Duodenal mucosa (tissue), 2 donors: ENCODE results near the gene DAAM1.

Experiments used
- H3K27ac ChIP-seq: one replicate; pipeline ENCODE4 v1.7.0; 2013; ENCODE audit warnings: low read depth, low read length
- H3K27me3 ChIP-seq, 2 donors: one replicate each; pipeline ENCODE4 v1.7.0; 2013; ENCODE audit warnings: low read length in 2 of 2, control low read depth in 1 of 2; ENCODE audit not compliant: insufficient read depth in 2 of 2, control insufficient read depth in 1 of 2
- H3K36me3 ChIP-seq, 2 donors: one replicate each; pipeline ENCODE4 v1.7.0; 2013; ENCODE audit warnings: low read length in 2 of 2, control low read depth in 1 of 2; ENCODE audit not compliant: insufficient read depth in 2 of 2, control insufficient read depth in 1 of 2
- H3K4me1 ChIP-seq, 2 donors: one replicate each; pipeline ENCODE4 v1.7.0; 2013; ENCODE audit warnings: low read length in 2 of 2, control low read depth in 1 of 2; ENCODE audit not compliant: insufficient read depth in 2 of 2, control insufficient read depth in 1 of 2
- H3K4me3 ChIP-seq, 2 donors: one replicate each; pipeline ENCODE4 v1.7.0; 2013; ENCODE audit warnings: low read length in 2 of 2, low read depth in 1 of 2
- H3K9ac ChIP-seq, 2 donors: one replicate each; pipeline ENCODE4 v1.7.0; 2013; ENCODE audit warnings: low read length in 2 of 2, low read depth in 1 of 2
- H3K9me3 ChIP-seq, 2 donors: one replicate each; pipeline ENCODE4 v1.7.0; 2013; ENCODE audit warnings: low read length in 2 of 2, control low read depth in 1 of 2; ENCODE audit not compliant: control insufficient read depth in 1 of 2

Gene DAAM1

DNA sequence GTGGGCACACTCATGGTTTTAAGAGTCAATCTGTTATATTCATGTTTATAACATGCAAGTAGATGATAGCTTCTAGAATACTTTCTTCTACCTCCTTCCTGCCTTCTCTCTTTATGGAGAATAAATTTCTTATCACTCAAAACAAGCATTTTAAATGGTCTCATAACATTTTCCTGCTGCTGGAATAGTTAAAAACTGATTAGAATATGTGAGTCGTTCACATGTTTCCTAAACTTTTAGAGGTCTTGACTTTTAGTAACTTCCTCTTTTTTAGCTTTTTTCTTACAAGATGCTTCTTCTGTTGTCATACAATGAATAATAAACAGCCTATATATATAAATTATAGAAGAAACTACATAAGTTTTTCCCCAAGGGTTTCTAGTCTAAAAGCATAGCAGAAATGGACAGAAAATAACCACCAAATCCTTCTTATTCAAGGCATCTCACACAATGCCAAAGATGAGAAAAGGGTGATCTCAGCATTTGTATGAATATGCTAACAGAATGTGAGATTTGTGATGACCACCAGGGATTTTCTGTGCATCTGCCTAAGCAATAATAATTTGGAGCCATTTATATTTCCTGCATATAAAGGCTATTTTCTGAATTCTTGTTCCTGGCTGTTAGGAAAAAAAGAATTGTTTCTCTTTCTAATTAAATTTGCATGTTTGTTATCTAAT, 127.8 kb downstream of the DAAM1 start:
- Histone ChIP-seq H3K9me3 (no peaks in the 10 kb centered on the region), H3K9ac (no peak overlapping the region), H3K4me3 (no peak overlapping the region), H3K27ac (no peak overlapping the region), H3K4me1 (peaks cover 0 to 6% of the 10 kb centered on the region in 2 donors), H3K27me3 (no peaks in the 10 kb centered on the region), H3K36me3 (no peaks in the 10 kb centered on the region)

DNA sequence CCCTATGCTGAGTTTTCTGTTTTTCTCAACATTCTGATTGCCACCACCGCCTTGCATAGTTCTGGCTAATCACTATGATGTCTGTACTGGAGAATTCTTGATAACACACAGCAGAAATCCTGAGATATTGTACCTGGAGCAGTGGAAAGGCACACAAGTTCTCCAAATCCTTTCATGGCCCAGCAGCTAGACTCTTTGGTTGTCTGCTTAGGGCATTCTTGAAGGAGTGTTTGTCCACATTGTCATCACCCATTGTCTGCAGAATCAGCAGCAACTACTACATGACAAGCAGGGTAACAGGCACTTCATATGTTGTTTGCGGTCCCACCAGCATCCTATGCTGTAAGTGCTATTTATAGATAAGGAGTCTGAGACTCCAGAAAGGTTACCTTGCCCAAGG, 128.9 kb downstream of the DAAM1 start:
- H3K9ac ChIP-seq = no peak overlapping the region
- H3K27me3 ChIP-seq = no peaks in the 10 kb centered on the region
- H3K9me3 ChIP-seq = no peaks in the 10 kb centered on the region
- H3K36me3 ChIP-seq = no peaks in the 10 kb centered on the region
- H3K4me3 ChIP-seq = no peak overlapping the region
- H3K27ac ChIP-seq = no peak overlapping the region
- peaks cover 0 to 6% of the 10 kb centered on the region in 2 donors for H3K4me1 ChIP-seq

DNA sequence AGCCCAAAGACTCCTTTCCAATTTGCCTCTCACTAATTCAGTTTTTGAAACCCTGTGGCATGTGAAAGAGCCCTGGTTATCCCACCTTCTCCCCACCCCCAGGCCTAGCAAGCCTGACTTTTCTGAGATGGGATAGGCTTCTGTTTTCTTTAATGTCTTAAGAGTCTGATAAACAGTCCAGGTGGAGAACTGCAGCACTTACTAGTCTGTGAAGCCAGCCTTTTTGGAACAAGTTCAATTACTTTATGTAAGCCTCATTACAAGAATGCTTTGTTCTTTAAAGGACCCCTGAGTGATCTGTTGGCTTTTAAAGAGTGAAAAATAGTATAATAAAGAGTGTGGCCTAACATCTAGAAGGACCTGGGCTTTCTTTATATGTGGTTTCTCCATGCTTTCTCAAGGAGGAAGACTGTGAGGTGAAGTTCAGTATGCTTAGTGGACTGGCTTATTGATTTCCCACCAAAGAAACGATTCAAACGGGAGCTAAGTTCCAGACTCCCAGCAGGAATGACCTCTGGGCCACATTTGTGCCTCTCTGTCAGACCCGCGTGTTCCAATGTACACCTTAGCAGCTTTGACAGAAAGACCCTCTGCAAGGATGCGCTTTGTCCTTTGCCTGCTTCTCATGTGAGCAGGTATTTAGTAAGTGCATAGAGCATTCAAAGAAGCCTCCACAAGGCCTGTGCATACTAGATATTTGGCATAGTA, 129.5 kb downstream of the DAAM1 start:
- Histone ChIP-seq H3K27me3 (no peaks in the 10 kb centered on the region), H3K27ac (no peak overlapping the region), H3K4me1 (peaks cover 0 to 6% of the 10 kb centered on the region in 2 donors), H3K9me3 (no peaks in the 10 kb centered on the region), H3K9ac (no peak overlapping the region), H3K4me3 (no peak overlapping the region), H3K36me3 (peaks cover 0 to 2% of the 10 kb centered on the region in 2 donors)

DNA sequence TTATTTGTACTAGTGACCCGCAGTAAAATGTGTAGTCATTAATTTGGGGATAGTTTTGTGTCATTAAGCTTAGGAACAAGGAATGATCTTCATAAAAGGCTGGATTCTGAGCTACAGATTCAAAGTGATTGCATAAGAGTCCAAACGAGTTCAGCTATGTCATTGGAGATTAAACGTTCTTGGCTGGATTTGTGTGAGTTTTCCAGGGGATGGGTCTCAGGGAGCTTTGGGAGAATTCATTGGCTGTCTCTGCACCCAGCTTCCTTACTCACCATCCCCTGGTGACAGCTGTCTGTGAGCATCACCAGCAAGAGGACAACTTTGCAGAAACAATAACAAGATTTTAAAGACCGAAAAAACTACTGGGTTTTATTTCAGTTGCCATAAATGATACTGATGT, 130.4 kb downstream of the DAAM1 start:
- Histone ChIP-seq H3K4me1 (peaks cover 0 to 6% of the 10 kb centered on the region in 2 donors), H3K9ac (no peak overlapping the region), H3K36me3 (peaks cover 0 to 5% of the 10 kb centered on the region in 2 donors), H3K9me3 (no peaks in the 10 kb centered on the region), H3K27ac (no peak overlapping the region), H3K4me3 (no peak overlapping the region), H3K27me3 (no peaks in the 10 kb centered on the region)

DNA sequence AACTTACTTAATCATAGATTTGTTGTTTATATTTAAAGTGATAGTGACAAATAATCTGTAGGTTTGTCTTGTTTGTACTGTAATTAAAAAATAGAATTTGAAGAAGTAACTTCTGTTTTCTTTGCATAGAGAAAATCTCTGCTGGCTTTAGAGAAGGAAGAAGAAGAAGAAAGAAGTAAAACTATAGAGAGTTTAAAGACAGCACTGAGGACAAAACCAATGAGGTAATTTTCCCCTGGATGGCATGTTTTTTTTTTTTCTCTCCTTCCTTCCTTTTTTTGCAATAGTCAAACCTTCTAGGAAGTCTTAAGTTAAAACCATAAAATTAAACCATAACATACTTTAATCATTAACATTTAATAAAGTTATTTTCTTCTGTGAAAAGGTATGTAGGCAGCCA, 131.9 kb downstream of the DAAM1 start:
- Histone ChIP-seq H3K27ac (no peak overlapping the region), H3K4me1 (peaks cover 0 to under 1% of the 10 kb centered on the region in 2 donors), H3K9ac (no peak overlapping the region), H3K4me3 (no peak overlapping the region), H3K27me3 (no peaks in the 10 kb centered on the region), H3K9me3 (no peaks in the 10 kb centered on the region), H3K36me3 (peaks cover 0 to 5% of the 10 kb centered on the region in 2 donors)

DNA sequence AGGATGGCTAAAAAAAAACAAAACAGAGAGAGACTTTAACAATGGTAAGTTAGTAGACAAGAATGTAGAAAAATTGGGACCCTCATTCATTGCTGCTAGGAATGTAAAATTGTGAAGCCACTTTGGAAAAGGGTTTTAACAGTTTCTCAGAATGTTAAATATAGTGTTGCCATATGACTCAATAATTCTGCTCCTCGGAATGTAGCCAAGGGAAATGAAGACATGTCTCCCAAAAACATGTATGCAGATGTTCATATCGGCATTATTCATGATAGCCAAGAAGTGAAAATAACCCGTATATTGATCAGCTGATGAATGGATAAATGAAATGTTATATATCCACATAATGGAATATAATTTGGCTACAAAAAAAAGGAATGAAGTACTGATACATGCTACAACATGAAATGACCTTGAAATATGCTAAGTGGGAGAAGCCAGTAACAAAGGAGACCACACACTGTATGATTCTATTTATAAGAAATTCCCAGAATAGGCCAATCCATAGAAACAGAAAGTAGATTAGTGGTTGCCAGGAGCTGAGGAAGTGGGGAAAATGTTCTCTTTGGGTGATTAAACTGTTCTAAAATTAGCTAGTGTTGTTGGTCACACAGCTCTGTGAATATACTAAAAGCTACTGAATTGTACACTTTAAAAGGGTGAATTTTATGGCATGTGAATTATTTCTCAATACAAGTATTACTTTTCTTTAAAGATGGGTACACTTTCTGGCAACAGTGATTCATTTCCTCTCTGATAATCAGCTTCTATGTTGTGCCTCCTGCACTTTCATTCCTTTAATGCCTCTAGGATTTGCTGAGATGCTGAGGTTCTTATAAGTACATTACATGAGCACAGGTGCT, 132.5 kb downstream of the DAAM1 start:
- Histone ChIP-seq H3K9ac (no peak overlapping the region), H3K4me3 (no peak overlapping the region), H3K27me3 (no peaks in the 10 kb centered on the region), H3K4me1 (no peaks in the 10 kb centered on the region), H3K36me3 (peaks cover 4 to 5% of the 10 kb centered on the region in 2 donors), H3K9me3 (no peaks in the 10 kb centered on the region), H3K27ac (peak overlapping the region; percentile 39)

DNA sequence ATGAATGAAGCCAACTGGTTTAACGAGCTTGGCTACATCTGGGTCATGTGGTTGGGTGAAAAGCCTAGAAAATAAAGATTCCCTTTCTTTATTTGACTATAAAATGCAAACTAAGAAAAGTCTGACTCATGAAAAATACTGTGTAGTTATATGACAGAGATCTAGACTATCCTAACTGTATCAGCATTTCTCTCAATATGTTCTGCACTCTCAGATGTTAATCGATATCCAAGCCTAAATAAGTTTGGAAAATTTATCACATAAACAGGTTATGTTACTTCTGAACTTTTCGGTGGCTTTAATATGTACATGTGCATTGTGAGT, 133.1 kb downstream of the DAAM1 start:
- Histone ChIP-seq H3K27ac (peak overlapping the region; percentile 39), H3K9ac (no peak overlapping the region), H3K9me3 (no peaks in the 10 kb centered on the region), H3K4me1 (no peaks in the 10 kb centered on the region), H3K27me3 (no peaks in the 10 kb centered on the region), H3K4me3 (no peak overlapping the region), H3K36me3 (peaks cover 4 to 5% of the 10 kb centered on the region in 2 donors)

DNA sequence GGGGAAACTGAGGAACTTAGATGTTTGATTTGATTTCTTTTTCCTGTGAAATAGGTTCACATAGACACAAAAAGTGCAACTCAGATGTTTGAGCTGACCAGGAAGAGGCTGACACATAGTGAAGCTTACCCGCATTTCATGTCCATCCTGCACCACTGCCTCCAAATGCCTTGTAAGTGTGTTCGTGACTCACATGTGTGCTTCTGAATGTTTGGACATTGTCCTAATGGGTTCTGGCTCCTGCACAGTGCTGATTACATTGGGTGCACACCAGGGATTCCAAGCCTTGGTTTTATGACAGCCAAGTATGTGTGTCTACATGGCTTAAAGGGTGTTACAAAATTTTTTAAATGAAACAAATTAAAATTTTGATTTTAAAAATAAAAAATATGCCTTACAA, 137.4 kb downstream of the DAAM1 start:
- Histone ChIP-seq H3K27me3 (no peaks in the 10 kb centered on the region), H3K9me3 (no peaks in the 10 kb centered on the region), H3K4me1 (no peaks in the 10 kb centered on the region), H3K4me3 (no peak overlapping the region), H3K27ac (no peak overlapping the region), H3K9ac (no peak overlapping the region), H3K36me3 (peaks cover 5 to 15% of the 10 kb centered on the region in 2 donors)

DNA sequence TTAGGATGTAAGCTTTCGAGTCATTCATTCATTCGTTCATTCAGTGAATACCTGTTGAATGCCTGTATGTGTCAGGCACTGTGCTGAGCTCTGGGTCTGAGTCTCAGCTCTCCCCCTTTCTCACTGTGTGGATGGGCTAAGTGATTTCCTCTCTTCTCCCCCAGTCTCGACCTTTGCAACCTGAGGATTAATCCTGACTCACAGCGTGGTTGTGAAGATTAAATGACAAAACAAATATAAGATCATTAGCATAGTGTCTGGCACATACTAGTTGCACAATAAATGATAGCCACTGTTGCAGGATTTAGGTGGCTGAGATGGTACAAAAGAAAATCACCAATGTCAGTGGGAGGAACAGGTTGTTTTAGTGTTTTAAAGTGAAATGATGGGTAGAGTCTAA, 140.0 kb downstream of the DAAM1 start:
- Histone ChIP-seq H3K36me3 (peaks cover 7 to 20% of the 10 kb centered on the region in 2 donors), H3K9ac (no peak overlapping the region), H3K27ac (no peak overlapping the region), H3K4me3 (no peak overlapping the region), H3K4me1 (no peaks in the 10 kb centered on the region), H3K9me3 (no peaks in the 10 kb centered on the region), H3K27me3 (no peaks in the 10 kb centered on the region)

DNA sequence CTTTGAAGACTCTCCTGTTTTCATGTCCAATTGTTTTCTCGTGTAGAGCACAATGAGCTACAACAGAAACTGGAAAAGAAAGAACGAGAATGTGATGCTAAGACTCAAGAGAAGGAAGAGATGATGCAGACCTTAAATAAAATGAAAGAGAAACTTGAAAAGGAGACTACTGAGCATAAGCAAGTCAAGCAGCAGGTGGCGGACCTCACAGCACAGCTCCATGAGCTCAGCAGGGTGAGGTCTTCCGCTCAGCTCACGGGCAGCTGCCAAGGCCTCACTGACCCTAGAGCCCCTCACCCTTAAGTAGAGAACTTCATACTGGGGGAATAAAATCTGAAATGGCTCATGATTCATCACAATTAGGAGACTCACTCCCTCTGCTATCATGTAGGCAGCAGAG, 142.0 kb downstream of the DAAM1 start:
- H3K4me1 ChIP-seq = peaks cover 0 to 6% of the 10 kb centered on the region in 2 donors
- H3K9ac ChIP-seq = no peak overlapping the region
- H3K27ac ChIP-seq = peak overlapping the region; percentile 55
- no peaks in the 10 kb centered on the region for H3K27me3 ChIP-seq
- H3K4me3 ChIP-seq = no peak overlapping the region
- H3K36me3 ChIP-seq = peaks cover 7 to 20% of the 10 kb centered on the region in 2 donors
- H3K9me3 ChIP-seq = no peaks in the 10 kb centered on the region
